ENCODE results near the gene COG2.
A peak's percentile ranks its signal among the peaks of the same experiment; 100 is the strongest.

Gene COG2, protein sequence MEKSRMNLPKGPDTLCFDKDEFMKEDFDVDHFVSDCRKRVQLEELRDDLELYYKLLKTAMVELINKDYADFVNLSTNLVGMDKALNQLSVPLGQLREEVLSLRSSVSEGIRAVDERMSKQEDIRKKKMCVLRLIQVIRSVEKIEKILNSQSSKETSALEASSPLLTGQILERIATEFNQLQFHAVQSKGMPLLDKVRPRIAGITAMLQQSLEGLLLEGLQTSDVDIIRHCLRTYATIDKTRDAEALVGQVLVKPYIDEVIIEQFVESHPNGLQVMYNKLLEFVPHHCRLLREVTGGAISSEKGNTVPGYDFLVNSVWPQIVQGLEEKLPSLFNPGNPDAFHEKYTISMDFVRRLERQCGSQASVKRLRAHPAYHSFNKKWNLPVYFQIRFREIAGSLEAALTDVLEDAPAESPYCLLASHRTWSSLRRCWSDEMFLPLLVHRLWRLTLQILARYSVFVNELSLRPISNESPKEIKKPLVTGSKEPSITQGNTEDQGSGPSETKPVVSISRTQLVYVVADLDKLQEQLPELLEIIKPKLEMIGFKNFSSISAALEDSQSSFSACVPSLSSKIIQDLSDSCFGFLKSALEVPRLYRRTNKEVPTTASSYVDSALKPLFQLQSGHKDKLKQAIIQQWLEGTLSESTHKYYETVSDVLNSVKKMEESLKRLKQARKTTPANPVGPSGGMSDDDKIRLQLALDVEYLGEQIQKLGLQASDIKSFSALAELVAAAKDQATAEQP

DNA sequence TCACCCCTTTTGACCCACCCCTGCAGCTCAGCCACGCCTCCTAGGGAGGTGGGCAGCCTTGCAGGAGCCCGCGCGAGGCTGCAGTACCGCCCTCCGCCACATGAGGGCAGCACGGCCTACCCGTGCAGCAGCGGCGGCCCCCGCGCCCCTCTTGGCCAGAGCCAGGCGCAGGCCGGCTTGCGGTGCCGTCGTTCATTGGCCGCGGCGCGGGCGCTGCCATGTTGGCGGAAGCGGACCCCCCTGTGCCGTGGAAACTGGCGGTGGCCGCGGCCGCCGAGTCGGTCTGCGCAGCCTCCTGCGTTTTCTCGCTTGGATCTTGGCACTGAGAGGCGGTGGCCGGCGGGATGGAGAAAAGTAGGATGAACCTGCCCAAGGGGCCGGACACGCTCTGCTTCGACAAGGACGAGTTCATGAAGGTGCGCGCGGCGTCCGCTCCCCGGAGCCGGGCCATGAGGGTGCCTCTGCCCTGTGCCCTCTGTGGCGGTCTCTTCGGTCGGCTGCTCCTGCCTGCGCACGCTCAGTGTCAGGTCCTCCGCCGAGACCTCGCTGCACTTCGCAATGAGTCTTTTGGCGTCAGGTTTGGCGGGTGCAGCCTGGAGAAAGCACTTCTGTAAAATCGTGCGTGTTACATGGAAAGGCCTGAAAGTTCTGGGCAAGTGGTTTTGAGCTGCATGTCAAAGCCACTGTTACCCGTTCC, at the start of gene COG2:
Gene COG2, plus strand, starts transcription at position 219 of the 697 bp plus-strand sequence. Its CDS starts 126 bp downstream, at position 345.
- peak; percentile 72 for DNase-seq (ENCODE audit: extremely low read depth, low read depth)
- H3K4me3 ChIP-seq (replicated peaks; ENCODE audit: low read depth, low read length) = peak within 1 kb of the TSS; percentile 88
- TF ChIP-seq, protein P1, sequence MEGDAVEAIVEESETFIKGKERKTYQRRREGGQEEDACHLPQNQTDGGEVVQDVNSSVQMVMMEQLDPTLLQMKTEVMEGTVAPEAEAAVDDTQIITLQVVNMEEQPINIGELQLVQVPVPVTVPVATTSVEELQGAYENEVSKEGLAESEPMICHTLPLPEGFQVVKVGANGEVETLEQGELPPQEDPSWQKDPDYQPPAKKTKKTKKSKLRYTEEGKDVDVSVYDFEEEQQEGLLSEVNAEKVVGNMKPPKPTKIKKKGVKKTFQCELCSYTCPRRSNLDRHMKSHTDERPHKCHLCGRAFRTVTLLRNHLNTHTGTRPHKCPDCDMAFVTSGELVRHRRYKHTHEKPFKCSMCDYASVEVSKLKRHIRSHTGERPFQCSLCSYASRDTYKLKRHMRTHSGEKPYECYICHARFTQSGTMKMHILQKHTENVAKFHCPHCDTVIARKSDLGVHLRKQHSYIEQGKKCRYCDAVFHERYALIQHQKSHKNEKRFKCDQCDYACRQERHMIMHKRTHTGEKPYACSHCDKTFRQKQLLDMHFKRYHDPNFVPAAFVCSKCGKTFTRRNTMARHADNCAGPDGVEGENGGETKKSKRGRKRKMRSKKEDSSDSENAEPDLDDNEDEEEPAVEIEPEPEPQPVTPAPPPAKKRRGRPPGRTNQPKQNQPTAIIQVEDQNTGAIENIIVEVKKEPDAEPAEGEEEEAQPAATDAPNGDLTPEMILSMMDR (IDR thresholded peaks at IDR 0.05; ENCODE audit: low read depth, low read length, missing control alignments) = peak; percentile 99

DNA sequence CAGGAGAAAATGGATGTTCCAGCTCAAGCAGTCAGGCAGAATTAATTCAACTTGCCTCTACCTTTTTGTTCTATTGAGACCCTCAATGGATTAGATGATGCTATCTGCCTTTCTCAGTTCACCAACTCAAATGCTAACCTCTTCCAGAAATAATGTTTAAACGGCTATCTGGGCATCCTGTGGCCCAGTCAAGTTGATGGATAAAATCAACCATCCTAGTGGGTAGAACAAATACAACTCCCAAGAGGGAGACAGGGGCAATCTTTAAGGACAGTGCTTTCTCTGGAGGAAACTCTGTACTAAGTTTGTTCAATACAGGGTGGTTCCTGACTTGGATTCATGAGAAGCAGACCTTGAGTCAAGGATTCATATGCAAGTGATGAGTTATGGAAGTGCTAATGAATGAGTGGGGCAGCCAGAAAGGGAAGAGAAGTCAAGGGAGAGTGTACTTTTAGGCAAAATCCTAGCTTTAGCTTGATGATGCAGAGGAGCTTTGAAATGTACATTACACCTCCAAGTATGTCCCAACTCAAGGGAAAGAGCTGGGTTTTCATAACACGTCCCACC, 49.4 kb upstream of the COG2 start:
- TF ChIP-seq, protein P1 (IDR thresholded peaks at IDR 0.05; ENCODE audit: low read depth, low read length, missing control alignments) = no peak
- no peak overlapping the region for H3K4me3 ChIP-seq (replicated peaks; ENCODE audit: low read depth, low read length)
- no peak for DNase-seq (ENCODE audit: extremely low read depth, low read depth)

DNA sequence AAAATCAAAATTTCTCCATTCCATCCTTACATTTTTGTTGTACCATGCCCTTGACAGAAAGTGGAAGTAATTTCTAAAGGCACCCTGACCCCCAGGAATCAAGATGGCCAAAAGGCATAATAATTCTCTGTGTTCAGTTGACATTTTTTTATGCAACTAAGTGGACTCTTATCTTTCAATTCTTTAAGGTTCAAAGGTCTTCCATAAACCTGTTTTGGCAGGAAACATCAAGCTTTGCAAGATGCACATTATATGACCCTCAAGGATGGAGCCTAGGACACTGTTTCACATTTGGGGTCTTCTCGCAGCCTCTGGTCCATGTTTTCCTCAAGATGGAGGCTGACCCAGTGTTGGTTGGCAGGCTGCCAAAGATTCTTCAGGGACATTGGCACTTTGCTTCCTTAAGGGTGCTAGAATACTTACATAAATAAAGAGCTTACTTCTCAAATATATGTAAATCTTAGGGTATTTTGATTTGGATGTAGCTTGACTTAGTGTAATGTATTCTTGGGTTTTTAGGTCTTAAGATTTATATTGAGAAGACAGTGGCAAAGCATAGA, 48.0 kb upstream of the COG2 start:
- DNase-seq (ENCODE audit: extremely low read depth, low read depth) = no peak
- H3K4me3 ChIP-seq (replicated peaks; ENCODE audit: low read depth, low read length) = no peak overlapping the region
- TF ChIP-seq, protein P1 (IDR thresholded peaks at IDR 0.05; ENCODE audit: low read depth, low read length, missing control alignments) = no peak

DNA sequence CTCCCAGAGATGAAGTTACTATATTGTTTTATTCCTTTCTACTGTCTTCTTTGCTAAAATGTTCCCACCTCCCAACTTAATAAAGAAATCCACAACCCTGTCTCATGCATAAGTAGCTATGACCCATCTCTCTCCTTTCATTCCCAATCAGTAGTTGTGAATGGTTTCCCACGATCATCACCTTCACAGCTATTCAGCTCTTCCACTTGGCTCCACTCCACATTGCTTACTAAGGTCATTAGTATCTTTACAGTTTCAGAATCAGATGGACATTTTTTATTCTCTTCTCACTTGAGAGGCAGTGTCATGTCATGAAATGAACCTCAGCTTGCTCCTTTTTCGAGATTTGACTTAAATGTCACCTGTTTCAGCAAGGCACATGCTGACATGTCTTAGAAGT, 47.1 kb upstream of the COG2 start:
- no peak overlapping the region for H3K4me3 ChIP-seq (replicated peaks; ENCODE audit: low read depth, low read length)
- no peak for DNase-seq (ENCODE audit: extremely low read depth, low read depth)
- TF ChIP-seq, protein P1 (IDR thresholded peaks at IDR 0.05; ENCODE audit: low read depth, low read length, missing control alignments) = no peak

DNA sequence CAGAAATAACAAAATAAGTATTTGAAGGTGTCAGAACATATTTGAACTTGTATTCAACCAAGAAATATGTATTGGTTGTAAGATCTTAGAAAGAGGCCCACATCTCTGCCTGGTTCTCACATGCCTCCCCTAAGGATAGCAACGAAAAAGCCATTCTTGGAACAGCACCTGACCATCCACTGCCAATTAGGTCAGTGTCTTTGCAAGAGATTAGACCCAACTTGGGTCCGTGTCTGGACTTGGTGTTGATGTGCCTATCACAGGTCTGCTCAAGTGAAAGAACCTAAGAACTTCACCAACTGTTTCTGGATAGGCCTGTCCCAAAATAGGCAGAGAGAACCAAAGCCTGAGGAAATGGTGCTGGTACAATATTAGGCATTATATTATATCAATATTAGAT, 46.0 kb upstream of the COG2 start:
- DNase-seq (ENCODE audit: extremely low read depth, low read depth) = no peak
- TF ChIP-seq, protein P1 (IDR thresholded peaks at IDR 0.05; ENCODE audit: low read depth, low read length, missing control alignments) = no peak
- no peak overlapping the region for H3K4me3 ChIP-seq (replicated peaks; ENCODE audit: low read depth, low read length)

DNA sequence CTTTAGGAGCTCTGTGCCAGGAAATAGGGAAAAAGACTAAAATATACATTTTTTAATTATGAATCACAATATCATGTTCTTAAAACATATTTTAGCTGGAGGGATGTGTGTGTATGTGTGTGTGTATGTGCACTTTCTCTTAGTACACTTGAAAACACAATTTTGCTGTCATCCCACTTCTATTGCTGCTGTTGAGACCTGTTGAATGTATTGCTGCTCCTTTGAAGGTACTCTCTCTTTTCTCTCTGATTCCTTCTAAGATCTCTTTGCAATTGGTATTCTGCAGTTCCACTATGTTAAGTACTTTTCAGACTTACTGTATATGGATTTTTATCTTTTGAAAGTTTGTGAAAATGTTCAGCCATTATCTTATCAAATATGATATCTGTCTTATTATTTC, 43.5 kb upstream of the COG2 start:
- no peak for DNase-seq (ENCODE audit: extremely low read depth, low read depth)
- TF ChIP-seq, protein P1 (IDR thresholded peaks at IDR 0.05; ENCODE audit: low read depth, low read length, missing control alignments) = no peak
- no peak overlapping the region for H3K4me3 ChIP-seq (replicated peaks; ENCODE audit: low read depth, low read length)
